ENCODE measurements around the gene SLC25A10.

DNA sequence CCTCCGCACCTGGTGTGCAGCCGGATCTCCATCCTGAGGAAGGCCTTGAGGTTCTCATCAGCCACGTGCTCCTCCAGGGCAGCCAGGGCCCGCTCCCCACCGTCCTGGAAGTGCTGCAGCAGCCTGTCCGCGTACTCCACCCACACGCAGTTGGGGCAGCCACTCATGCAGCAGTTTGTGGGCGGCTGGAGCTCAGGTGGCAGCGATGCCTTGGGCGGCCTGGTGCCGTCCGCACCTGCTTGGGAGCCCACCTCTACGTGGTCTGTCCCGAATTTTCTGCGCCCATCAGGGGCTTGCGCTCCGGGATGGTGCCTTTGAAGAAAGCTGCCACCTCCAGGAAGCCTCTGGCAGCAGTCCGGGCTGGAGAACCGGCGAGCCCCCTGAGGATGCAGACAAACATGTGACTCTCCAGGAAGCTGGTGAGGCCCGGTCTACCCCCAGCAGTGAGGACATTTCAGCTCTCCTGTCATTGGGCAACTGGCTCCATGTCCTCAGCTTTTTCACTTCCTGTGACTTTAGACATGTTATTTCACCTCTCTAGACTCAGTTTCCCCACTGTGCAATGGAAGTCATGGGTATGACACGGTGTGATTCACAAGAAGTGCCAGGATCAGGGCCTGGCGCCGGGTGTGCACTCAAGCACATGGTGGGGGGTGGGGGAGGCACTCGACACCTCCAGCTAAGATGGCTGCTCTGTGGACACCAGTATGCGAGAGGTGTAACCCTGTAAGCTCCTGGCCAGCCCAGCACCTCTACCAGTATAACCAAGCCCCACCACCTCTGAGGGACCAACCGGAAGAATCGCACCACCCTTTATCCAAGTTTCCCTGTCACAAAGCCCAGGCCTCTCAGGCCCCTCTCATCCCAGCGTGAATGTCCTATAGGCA is 46.6 kb upstream of the SLC25A10 start:
- TF ChIP-seq, protein P1, sequence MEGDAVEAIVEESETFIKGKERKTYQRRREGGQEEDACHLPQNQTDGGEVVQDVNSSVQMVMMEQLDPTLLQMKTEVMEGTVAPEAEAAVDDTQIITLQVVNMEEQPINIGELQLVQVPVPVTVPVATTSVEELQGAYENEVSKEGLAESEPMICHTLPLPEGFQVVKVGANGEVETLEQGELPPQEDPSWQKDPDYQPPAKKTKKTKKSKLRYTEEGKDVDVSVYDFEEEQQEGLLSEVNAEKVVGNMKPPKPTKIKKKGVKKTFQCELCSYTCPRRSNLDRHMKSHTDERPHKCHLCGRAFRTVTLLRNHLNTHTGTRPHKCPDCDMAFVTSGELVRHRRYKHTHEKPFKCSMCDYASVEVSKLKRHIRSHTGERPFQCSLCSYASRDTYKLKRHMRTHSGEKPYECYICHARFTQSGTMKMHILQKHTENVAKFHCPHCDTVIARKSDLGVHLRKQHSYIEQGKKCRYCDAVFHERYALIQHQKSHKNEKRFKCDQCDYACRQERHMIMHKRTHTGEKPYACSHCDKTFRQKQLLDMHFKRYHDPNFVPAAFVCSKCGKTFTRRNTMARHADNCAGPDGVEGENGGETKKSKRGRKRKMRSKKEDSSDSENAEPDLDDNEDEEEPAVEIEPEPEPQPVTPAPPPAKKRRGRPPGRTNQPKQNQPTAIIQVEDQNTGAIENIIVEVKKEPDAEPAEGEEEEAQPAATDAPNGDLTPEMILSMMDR (conservative IDR thresholded peaks at IDR 0.05) = no peak
- no peak for TF ChIP-seq ZFX (IDR thresholded peaks at IDR 0.05)

Data from C4-2B (cell line).